Embryonic facial prominence (tissue), 1 donor: Measurements from ENCODE around the gene ESR1.
"Not testable (repeated sequence)": the region's sequence is repeated elsewhere in the genome, so short reads cannot be mapped to it uniquely, and the experiment has no call there.

Experiments
- DNase-seq: peaks from one replicate; pipeline ENCODE4 v3.0.0-alpha.2; 2016; ENCODE audit errors: extremely low spot score

ESR1 gene

GRCh38 chr6:151813858-151814257 is 6.4 kb downstream of the ESR1 start:
- DNase-seq = no peak

DNA sequence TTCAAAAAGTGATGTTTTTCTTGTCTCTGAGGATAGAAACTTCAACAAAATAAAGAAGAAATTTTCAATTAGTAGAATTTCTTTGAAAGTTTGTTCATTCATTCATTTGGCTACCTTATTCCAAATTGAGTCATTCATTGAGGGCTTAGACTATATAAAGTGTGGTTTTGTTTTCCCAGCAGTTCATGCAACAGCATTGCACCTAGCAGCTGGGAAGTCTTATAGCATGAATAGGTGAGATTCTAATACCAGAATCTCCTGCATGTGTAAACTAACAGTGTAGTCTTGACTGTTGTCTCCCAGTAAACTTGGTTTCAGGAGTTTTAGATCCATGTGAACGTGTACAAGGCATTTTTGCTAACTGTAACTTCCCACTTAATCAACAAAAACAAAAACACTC is 7.1 kb downstream of the ESR1 start:
- no peak for DNase-seq

- DNase-seq = no peak
These were observed 15.0 kb downstream of the ESR1 start for GRCh38 chr6:151822252-151823111.

DNA sequence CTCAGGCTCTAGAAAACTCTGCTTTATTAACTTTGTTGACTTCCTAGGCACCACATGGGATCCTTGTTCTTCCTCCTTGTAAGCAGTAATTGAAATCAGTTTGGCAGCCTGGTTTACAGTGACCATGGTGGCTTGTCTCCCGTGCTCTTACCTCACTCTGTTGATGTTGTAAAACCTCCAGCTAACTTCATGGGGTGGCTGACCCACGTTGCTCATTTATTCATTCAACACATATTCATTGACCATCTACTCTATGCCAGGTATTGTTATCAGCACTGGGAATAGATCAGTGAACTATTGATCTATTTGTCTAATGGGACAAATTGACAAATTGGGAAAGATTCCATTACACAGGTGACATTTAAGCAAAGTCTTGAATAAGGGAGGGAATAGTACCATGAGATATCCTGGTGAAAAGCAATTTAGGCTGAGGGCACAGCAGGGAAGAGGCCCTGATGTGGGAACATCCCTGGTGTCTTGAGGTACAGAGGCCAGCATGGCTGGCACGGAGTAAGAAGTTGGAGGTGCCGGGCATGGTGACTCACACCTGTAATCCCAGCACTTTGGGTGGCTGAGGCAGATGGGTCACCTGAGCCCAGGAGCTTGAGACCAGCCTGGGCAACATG is 19.1 kb downstream of the ESR1 start:
- no peak for DNase-seq

- DNase-seq = no peak
These were observed 25.2 kb downstream of the ESR1 start for GRCh38 chr6:151832710-151833109.

DNA sequence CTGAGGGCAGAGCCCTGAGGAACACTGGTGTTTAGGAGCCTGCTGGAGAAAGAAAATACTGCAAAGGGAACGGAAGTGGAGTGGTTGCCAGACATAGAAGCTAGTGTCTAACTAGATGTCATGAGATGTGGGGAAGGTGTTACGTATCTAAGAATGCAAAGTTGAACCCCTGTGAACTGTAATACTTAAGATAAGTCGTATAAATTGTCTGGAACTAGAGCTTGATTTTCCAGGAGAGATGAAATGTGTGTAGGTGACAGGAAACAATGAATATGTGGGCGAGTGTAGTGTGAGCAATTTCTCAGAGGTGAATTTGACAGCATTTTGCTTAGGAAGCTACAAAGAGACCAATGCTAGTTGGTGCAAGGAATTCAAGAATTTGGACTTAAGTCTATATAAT is 27.9 kb downstream of the ESR1 start:
- no peak for DNase-seq

- DNase-seq = no peak
These were observed 29.7 kb downstream of the ESR1 start for GRCh38 chr6:151837223-151837622.

DNA sequence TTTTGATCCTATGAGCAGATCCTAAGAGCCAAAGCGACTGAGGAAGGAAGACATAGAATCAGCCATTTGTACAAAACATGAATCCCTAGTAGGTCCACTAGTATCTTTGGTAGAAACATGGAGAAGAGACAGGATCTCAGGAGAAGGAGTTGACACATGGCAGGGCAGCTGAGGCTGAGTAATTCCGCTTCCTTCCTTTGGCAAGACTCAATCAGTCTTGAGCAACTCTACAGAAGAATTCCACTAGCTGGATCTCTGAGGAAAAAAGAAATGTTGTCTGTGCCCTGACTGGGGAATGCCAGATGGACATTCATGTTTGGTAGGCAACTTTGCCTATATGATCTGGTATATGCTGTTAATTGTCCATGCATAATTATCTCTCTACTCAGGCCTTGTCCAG is 35.3 kb downstream of the ESR1 start:
- no peak for DNase-seq

- DNase-seq = no peak
These were observed 39.6 kb downstream of the ESR1 start for GRCh38 chr6:151847064-151847463.

- DNase-seq = no peak
These were observed 43.1 kb downstream of the ESR1 start for GRCh38 chr6:151850479-151851003.

GRCh38 chr6:151858294-151858693 is 50.8 kb downstream of the ESR1 start:
- no peak for DNase-seq

DNA sequence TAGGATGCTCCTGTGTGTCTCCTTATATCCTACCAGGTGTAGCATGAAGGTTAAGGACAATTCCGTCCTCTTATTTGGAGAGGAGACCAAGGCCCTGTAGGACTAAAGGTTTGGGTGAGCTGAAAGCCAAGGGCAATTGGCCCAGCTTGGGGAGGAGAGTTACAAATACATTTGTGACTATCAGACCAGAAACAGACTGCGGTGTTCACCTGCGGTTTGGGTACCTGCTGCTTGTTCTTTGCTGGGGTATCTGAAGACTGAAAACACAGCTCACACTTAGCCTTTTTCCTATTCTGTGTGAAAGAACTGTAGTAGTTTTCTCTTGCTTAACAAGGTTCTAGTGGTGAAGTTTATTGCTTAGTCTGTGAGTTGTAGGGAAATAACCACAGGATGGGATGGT is 55.0 kb downstream of the ESR1 start:
- no peak for DNase-seq

DNA sequence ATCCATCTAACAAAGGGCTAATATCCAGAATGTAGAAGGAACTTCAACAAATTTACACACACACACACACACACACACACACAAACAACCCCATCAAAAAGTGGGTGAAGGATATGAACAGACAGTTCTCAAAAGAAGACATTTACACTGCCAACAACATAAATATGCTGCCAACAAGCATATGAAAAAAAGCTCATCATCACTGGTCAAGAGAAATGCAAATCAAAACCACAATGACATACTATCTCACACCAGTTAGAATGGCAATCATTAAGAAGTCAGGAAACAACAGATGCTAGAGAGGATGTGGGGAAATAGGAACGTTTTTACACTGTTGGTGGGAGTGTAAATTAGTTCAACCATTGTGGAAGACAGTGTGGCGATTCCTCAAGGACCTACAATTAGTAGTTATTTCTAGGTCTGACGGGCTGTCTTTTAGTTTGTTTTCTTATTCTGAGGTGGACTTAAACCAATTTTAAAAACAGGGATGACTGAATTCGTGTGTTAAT is 59.9 kb downstream of the ESR1 start:
- not testable (repeated sequence) for DNase-seq

DNA sequence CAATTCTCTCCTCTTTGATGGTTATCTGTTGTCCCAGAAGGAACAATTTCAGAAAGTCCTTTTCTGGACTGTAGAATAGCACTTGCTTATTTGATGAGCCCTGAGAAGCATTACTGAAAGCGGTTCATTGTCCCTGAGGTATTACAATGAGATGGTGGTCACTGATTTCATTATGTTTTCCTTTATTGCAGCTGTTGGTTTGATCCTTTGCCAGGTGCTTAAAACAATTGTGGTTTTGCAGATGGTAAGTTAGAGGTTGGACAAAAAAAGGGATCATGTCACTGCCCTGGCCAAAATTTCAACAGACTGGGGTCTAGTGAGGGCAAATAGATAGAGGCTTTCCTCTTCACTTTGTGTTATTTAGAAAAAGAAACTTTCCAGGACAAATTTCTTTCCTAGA is 61.9 kb downstream of the ESR1 start:
- no peak for DNase-seq

DNA sequence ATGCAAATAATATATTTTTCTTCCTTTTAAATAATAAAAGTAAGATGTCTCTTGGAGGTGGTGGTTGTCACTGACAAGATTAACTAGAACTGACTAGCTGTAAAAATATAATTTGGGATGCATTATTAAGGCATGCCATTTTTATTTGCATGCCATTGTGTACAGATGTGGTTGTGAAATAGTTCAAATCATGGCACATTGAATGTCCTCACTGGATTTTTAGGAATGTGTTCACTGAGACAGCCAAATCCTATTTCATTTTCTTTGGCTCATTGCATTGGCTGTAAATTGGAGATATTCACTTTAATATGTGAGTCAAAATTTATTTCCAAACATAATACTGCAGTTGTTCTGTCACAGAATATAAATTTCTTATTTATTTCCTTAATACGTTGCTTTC is 62.3 kb downstream of the ESR1 start:
- no peak for DNase-seq

GRCh38 chr6:151870375-151870774 is 62.9 kb downstream of the ESR1 start:
- no peak for DNase-seq

GRCh38 chr6:151875524-151875923 is 68.0 kb downstream of the ESR1 start:
- no peak for DNase-seq

- DNase-seq = no peak
These were observed 68.6 kb downstream of the ESR1 start for GRCh38 chr6:151876122-151876521.

- no peak for DNase-seq
These were observed 70.0 kb downstream of the ESR1 start for GRCh38 chr6:151877458-151877857.

DNA sequence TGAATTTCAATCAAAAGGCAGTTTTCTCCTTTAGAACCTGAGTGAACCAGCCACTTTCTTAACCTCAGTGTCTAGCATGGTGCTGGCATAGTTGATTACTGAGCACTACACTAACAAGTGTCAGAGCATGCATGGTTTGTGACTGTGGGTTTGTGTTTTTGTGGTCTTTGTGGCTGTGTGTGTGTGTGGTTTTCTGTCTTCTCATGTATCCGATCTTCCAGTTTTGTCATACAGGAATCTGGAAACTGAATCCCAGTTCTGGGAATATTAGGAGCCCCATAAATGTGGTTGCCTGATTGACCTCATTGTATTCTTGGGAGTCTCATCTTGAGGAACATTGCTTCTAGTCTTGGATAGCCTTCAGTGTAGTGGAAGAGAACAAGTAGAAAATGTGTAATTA is 73.7 kb downstream of the ESR1 start:
- DNase-seq = no peak

- no peak for DNase-seq
These were observed 74.7 kb downstream of the ESR1 start for GRCh38 chr6:151882206-151882605.

- DNase-seq = no peak
These were observed 77.8 kb downstream of the ESR1 start for GRCh38 chr6:151885234-151885633.

GRCh38 chr6:151891524-151891923 is 84.0 kb downstream of the ESR1 start:
- no peak for DNase-seq
